Peyer's patch (tissue), 4 donors: Measurements from ENCODE around the gene NAB1. TPM values are rescaled to one million over a fixed set of nuclear protein-coding genes. Genes with fewer than 3 reads are reported as not detected.

Experiments
- DNase-seq, 3 donors: peaks; one replicate each; pipeline ENCODE4 v3.0.0-alpha.2; 2017 to 2019
- H3K27ac ChIP-seq, 4 donors: fragments of 200-600 bp; sonication (generic); one replicate each; pipeline ENCODE4 v1.5.1; 2016 to 2019
- H3K27me3 ChIP-seq, 2 donors: fragments of 200-600 bp; sonication (generic); one replicate each; pipeline ENCODE4 v1.5.1; 2019
- H3K36me3 ChIP-seq, 3 donors: fragments of 200-600 bp; sonication (generic); one replicate each; pipeline ENCODE4 v1.5.1; 2016 to 2019
- H3K4me1 ChIP-seq, 4 donors: fragments of 200-600 bp; sonication (generic); one replicate each; pipeline ENCODE4 v1.5.1; 2016 to 2019
- H3K4me3 ChIP-seq, 4 donors: fragments of 200-600 bp; sonication (generic); 1 replicate in 3 of 4; 2 replicates in 1 of 4; pipeline ENCODE4 v1.5.1; 2016 to 2019; ENCODE audit warnings: mild to moderate bottlenecking in 1 of 4
- H3K9me3 ChIP-seq, 4 donors: fragments of 200-600 bp; sonication (generic); one replicate each; pipeline ENCODE4 v1.5.1; 2016 to 2019; ENCODE audit warnings: mild to moderate bottlenecking in 1 of 4
- POLR2A ChIP-seq, 2 donors: fragments of 450-650 bp; IDR thresholded peaks; one replicate each; pipeline ENCODE4 v1.5.1; 2017; ENCODE audit warnings: antibody characterized with exemption in 2 of 2, mild to moderate bottlenecking in 2 of 2, moderate library complexity in 2 of 2
- total RNA-seq, 4 donors: library from RNA; depleted of rRNA; stranded (reverse); fragments of >200 nt; gene quantifications; one replicate each; pipeline ENCODE4 v1.1.0, GENCODE V29; 2016
- TF ChIP-seq, protein P1 (sequence below), 6 experiments: fragments of 450-650 bp in 4 of 6; fragments of 200-600 bp in 2 of 6; sonication (generic) in 1 of 6; IDR thresholded peaks; one replicate each; pipeline ENCODE4 v1.5.1; 2017 to 2019; ENCODE audit warnings: antibody characterized with exemption in 6 of 6, mild to moderate bottlenecking in 3 of 6, moderate library complexity in 1 of 6

The NAB1 gene
- total RNA-seq, 4 donors from 2014 or later, result 23.1 to 86.6 (median 31.3) TPM

DNA sequence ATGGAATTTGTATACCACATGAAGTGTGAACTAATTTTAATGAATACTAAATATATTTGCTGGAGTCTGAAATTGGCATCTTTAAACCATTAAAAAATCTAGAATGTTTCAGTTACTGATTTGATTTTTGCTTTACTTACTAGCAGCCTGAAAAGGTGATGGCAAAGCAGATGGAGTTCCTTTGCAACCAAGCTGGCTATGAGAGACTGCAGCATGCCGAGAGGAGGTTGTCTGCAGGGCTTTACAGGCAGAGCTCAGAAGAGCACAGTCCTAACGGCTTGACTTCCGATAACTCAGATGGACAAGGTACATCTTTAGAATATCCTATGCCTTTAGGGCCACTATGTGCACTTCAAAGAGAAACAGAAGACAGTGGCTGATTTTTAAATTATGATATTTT, 36.5 kb downstream of the NAB1 start:
- H3K4me1 ChIP-seq, result no peaks in the 10 kb centered on the region
- TF ChIP-seq, protein P1, sequence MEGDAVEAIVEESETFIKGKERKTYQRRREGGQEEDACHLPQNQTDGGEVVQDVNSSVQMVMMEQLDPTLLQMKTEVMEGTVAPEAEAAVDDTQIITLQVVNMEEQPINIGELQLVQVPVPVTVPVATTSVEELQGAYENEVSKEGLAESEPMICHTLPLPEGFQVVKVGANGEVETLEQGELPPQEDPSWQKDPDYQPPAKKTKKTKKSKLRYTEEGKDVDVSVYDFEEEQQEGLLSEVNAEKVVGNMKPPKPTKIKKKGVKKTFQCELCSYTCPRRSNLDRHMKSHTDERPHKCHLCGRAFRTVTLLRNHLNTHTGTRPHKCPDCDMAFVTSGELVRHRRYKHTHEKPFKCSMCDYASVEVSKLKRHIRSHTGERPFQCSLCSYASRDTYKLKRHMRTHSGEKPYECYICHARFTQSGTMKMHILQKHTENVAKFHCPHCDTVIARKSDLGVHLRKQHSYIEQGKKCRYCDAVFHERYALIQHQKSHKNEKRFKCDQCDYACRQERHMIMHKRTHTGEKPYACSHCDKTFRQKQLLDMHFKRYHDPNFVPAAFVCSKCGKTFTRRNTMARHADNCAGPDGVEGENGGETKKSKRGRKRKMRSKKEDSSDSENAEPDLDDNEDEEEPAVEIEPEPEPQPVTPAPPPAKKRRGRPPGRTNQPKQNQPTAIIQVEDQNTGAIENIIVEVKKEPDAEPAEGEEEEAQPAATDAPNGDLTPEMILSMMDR (IDR thresholded peaks at IDR 0.05), result no peak
- TF ChIP-seq POLR2A (IDR thresholded peaks at IDR 0.05), result no peak
- peaks cover 0 to 45% (median 0%) of the 10 kb centered on the region in 3 donors for H3K36me3 ChIP-seq
- H3K27me3 ChIP-seq, result no peaks in the 10 kb centered on the region
- H3K9me3 ChIP-seq, result no peaks in the 10 kb centered on the region
- no peak for DNase-seq
- no peak overlapping the region for H3K4me3 ChIP-seq
- H3K27ac ChIP-seq, result no peak overlapping the region

GRCh38 chr2:190693533-190694232, 44.8 kb downstream of the NAB1 start:
- Histone ChIP-seq H3K36me3 (peaks cover 0 to 16% (median 0%) of the 10 kb centered on the region in 3 donors), H3K27ac (no peak overlapping the region), H3K4me3 (no peak overlapping the region), H3K27me3 (no peaks in the 10 kb centered on the region), H3K9me3 (no peaks in the 10 kb centered on the region), H3K4me1 (no peaks in the 10 kb centered on the region)
- no peak for TF ChIP-seq POLR2A (IDR thresholded peaks at IDR 0.05)
- TF ChIP-seq, protein P1 (IDR thresholded peaks at IDR 0.05), result no peak
- no peak for DNase-seq

- Histone ChIP-seq H3K27ac (no peak overlapping the region), H3K36me3 (peaks cover 0 to 10% (median 0%) of the 10 kb centered on the region in 3 donors), H3K4me3 (no peak overlapping the region), H3K4me1 (no peaks in the 10 kb centered on the region), H3K9me3 (no peaks in the 10 kb centered on the region), H3K27me3 (no peaks in the 10 kb centered on the region)
- TF ChIP-seq, protein P1 (IDR thresholded peaks at IDR 0.05), result no peak
- TF ChIP-seq POLR2A (IDR thresholded peaks at IDR 0.05), result no peak
- DNase-seq, result no peak
Observed at GRCh38 chr2:190694479-190694878, 45.6 kb downstream of the NAB1 start.

DNA sequence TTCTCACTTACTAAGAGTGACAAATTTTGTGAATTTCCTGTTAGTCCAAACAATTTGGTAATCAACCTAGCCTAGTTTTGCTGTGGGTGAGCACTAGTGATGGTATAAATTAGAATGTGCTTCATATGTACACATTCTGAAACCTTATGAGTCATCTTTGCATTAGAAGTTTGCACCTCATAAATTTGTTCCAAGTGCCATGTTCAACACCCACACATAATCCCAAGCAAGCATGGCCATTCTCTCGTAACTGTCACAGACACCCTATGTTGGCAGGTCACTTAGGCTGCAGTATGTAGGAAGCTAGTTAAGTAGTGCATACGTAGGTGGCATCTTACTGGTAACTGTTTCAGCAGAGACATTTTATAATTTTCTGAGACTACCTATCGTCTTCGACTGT, 46.9 kb downstream of the NAB1 start:
- Histone ChIP-seq H3K27me3 (no peaks in the 10 kb centered on the region), H3K4me1 (no peaks in the 10 kb centered on the region), H3K4me3 (no peak overlapping the region), H3K27ac (no peak overlapping the region), H3K9me3 (no peaks in the 10 kb centered on the region), H3K36me3 (peaks cover 0 to under 1% (median 0%) of the 10 kb centered on the region in 3 donors)
- TF ChIP-seq, protein P1 (IDR thresholded peaks at IDR 0.05), result no peak
- TF ChIP-seq POLR2A (IDR thresholded peaks at IDR 0.05), result no peak
- no peak for DNase-seq

- TF ChIP-seq, protein P1 (IDR thresholded peaks at IDR 0.05), result no peak
- no peak for TF ChIP-seq POLR2A (IDR thresholded peaks at IDR 0.05)
- H3K27ac ChIP-seq, result no peak overlapping the region
- H3K4me1 ChIP-seq, result no peaks in the 10 kb centered on the region
- no peaks in the 10 kb centered on the region for H3K36me3 ChIP-seq
- no peak overlapping the region for H3K4me3 ChIP-seq
- no peaks in the 10 kb centered on the region for H3K9me3 ChIP-seq
- H3K27me3 ChIP-seq, result no peaks in the 10 kb centered on the region
- DNase-seq, result no peak
Observed at GRCh38 chr2:190696792-190697398, 48.0 kb downstream of the NAB1 start.
